Endothelial cell of umbilical vein (primary cell): ENCODE measurements around the gene PMAIP1. TPM values are rescaled to one million over a fixed set of nuclear protein-coding genes. Genes with fewer than 3 reads are reported as not detected.

ENCODE experiments used
- BruUV-seq: library from RNA; stranded (reverse); fragments of 400-500 nt; replicated peaks from 2 replicates; lab custom pipeline; 2021; lab: Mats Ljungman, UMichigan
- CTCF ChIA-PET: fragments of 300-600, 350-600 bp; sonication (Branson Sonifier 250); formaldehyde crosslinking; loops from one replicate; lab custom pipeline; 2021; ENCODE audit warnings: antibody characterized with exemption, inconsistent platforms; lab: Charles Lee
- POLR2A ChIA-PET: fragments of 300-600, 350-600 bp; sonication (Branson Sonifier 250); formaldehyde crosslinking; loops from one replicate; lab custom pipeline; 2021; ENCODE audit warnings: antibody characterized with exemption, inconsistent platforms; lab: Charles Lee
- DNase-seq: peaks from one replicate; pipeline ENCODE4 v3.0.0-alpha.2; 2011; ENCODE audit warnings: low read depth, low spot score
- FAIRE-seq: peaks from 2 replicates; lab custom pipeline; 2011; peaks lifted over from hg19 to GRCh38; lab: Jason Lieb, UNC
- H2AFZ ChIP-seq: 2 replicates; pipeline ENCODE4 v1.6.0; 2012; ENCODE audit warnings: low read depth, low read length, control low read depth, inconsistent platforms
- H3K27ac ChIP-seq: 2 replicates; pipeline ENCODE4 v1.5.1; 2011; ENCODE audit warnings: low read depth, mild to moderate bottlenecking, control low read depth, low read length, moderate library complexity; ENCODE audit not compliant: insufficient read depth
- H3K27me3 ChIP-seq, 2 experiments: 2 replicates each; pipeline versions ENCODE4 v1.6.0 to v1.6.1; 2011; ENCODE audit warnings: low read length in 2 of 2, mixed read lengths in 1 of 2; ENCODE audit not compliant: control insufficient read depth in 2 of 2, insufficient read depth in 2 of 2
- H3K36me3 ChIP-seq, 2 experiments: 2 replicates in 1 of 2; 3 replicates in 1 of 2; pipeline ENCODE4 v1.5.1; 2011; ENCODE audit warnings: low read length in 2 of 2, mild to moderate bottlenecking in 1 of 2, moderate library complexity in 1 of 2; ENCODE audit not compliant: control insufficient read depth in 2 of 2, insufficient read depth in 2 of 2; ENCODE audit errors: extremely low read depth in 1 of 2
- H3K4me1 ChIP-seq: 3 replicates; pipeline ENCODE4 v1.5.1; 2011; ENCODE audit warnings: mild to moderate bottlenecking, low read length; ENCODE audit not compliant: control insufficient read depth, insufficient read depth; ENCODE audit errors: extremely low read depth
- H3K4me2 ChIP-seq: 2 replicates; pipeline ENCODE4 v1.6.1; 2011; ENCODE audit warnings: low read length, control low read depth, mixed read lengths; ENCODE audit not compliant: insufficient read depth
- H3K4me3 ChIP-seq, 3 experiments: fragments of 200-600 bp in 1 of 3; sonication (generic), shearing (Covaris generic) in 1 of 3; replicated peaks in 1 of 3; 2 replicates each; pipeline ENCODE4 v1.5.1; 2011 to 2016; ENCODE audit warnings: control low read depth in 3 of 3, low read length in 3 of 3, mild to moderate bottlenecking in 2 of 3, inconsistent platforms in 1 of 3, low read depth in 1 of 3, moderate library complexity in 1 of 3; ENCODE audit not compliant: insufficient read depth in 1 of 3
- H3K79me2 ChIP-seq: 2 replicates; pipeline ENCODE4 v1.6.0; 2012; ENCODE audit warnings: low read length, inconsistent platforms; ENCODE audit not compliant: control insufficient read depth, insufficient read depth
- H3K9ac ChIP-seq: replicated peaks from 2 replicates; pipeline ENCODE3; 2011; ENCODE audit warnings: low read length, control low read depth; ENCODE audit not compliant: insufficient read depth; ENCODE audit errors: extremely low read depth
- H3K9me1 ChIP-seq: replicated peaks from 3 replicates; pipeline ENCODE4 v1.6.0; 2011; ENCODE audit warnings: mild to moderate bottlenecking, low read length; ENCODE audit not compliant: control insufficient read depth, insufficient read depth; ENCODE audit errors: extremely low read depth
- H3K9me3 ChIP-seq: replicated peaks from 2 replicates; pipeline ENCODE4 v1.5.1; 2012; ENCODE audit warnings: low read length, inconsistent platforms; ENCODE audit not compliant: control insufficient read depth, insufficient read depth
- H4K20me1 ChIP-seq: replicated peaks from 2 replicates; pipeline ENCODE3; 2011; ENCODE audit warnings: mild to moderate bottlenecking, low read length; ENCODE audit not compliant: control insufficient read depth, insufficient read depth; ENCODE audit errors: extremely low read depth
- CTCF ChIP-seq, 2 donors: IDR thresholded peaks; 1 replicate in 1 of 2; 2 replicates in 1 of 2; pipeline ENCODE4 v1.5.1; 2011; ENCODE audit warnings: low read length in 2 of 2, mild to moderate bottlenecking in 2 of 2, moderate library complexity in 2 of 2, control low read depth in 1 of 2, inconsistent platforms in 1 of 2, low read depth in 1 of 2; ENCODE audit not compliant: insufficient read depth in 1 of 2; ENCODE audit errors: extremely low read depth in 1 of 2
- EZH2 ChIP-seq: IDR thresholded peaks from 2 replicates; pipeline ENCODE4 v1.6.1; 2012; ENCODE audit warnings: borderline replicate concordance, low read depth, mild to moderate bottlenecking, moderate library complexity, low read length, inconsistent platforms; ENCODE audit not compliant: severe bottlenecking
- FOS ChIP-seq: IDR thresholded peaks from 2 replicates; pipeline ENCODE4 v1.6.1; 2011; ENCODE audit warnings: mild to moderate bottlenecking, low read length, moderate library complexity, borderline replicate concordance; ENCODE audit not compliant: insufficient read depth
- GATA2 ChIP-seq: IDR thresholded peaks from 2 replicates; pipeline ENCODE4 v1.7.0; 2011; ENCODE audit warnings: low read depth, mild to moderate bottlenecking, moderate library complexity, mixed read lengths, low read length; ENCODE audit not compliant: insufficient read length, insufficient read depth
- JUN ChIP-seq: IDR thresholded peaks from 2 replicates; pipeline ENCODE4 v1.6.1; 2011; ENCODE audit warnings: borderline replicate concordance, low read depth; ENCODE audit not compliant: insufficient read length, insufficient read depth
- MAX ChIP-seq: IDR thresholded peaks from 2 replicates; pipeline ENCODE4 v1.6.1; 2011; ENCODE audit not compliant: insufficient read depth, insufficient read length
- MYC ChIP-seq: IDR thresholded peaks from one replicate; pipeline ENCODE4 v1.6.1; 2011; ENCODE audit warnings: mild to moderate bottlenecking, low read depth, low read length
- POLR2A ChIP-seq: IDR thresholded peaks from 2 replicates; pipeline ENCODE4 v1.6.1; 2012; ENCODE audit warnings: low read depth, mild to moderate bottlenecking, control low read depth, low read length
- POLR2AphosphoS5 ChIP-seq: IDR thresholded peaks from 2 replicates; pipeline ENCODE4 v1.6.1; 2012; ENCODE audit warnings: low read depth, mild to moderate bottlenecking, control low read depth, low read length, moderate library complexity; ENCODE audit not compliant: insufficient read depth
- dilution Hi-C: fragments of 300-500 bp; cut with MboI; formaldehyde crosslinking; loops from one replicate; pipeline ENCODE4 v1.15.0; 2019; ENCODE audit warnings: low sequenced_read_pairs; ENCODE audit not compliant: extremely low pct_ligation_motif_present
- intact Hi-C: fragments of 100-400 bp; cut with micrococcal nuclease; formaldehyde crosslinking; loops from one replicate; pipeline ENCODE4 v1.10.0; 2022
- polyA plus RNA-seq, 4 experiments: library from polyadenylated mRNA; depleted of rRNA in 3 of 4; stranded (reverse) in 3 of 4; unstranded in 1 of 4; fragments of >200 nt; gene quantifications; 2 replicates each; pipeline versions ENCODE4 v1.2.1 to v1.2.3, GENCODE V29; 2011 to 2012; ENCODE audit warnings: missing spikeins in 1 of 4
- total RNA-seq: library from RNA; stranded (reverse); gene quantifications from 2 replicates; pipeline ENCODE4 v1.2.3, GENCODE V29; 2021

PMAIP1 gene
- total and polyA plus RNA-seq, 2 donors (not counting 3 experiments of a cell fraction or from before 2014, with no cell fraction given): 7.6 to 11.9 TPM

GRCh38 chr18:59902993-59903610 lies 3.3 kb downstream of the PMAIP1 start:
- ChIA-PET POLR2A (interaction anchor here (0.5 kb wide), 1 partner anchor 40 kb away, joined by 9 read pairs; no protein-coding TSS in a partner anchor), CTCF (no interaction called here)
- Histone ChIP-seq H3K9me1 (no peaks in the 10 kb centered on the region), H3K4me1 (peaks cover 31% of the 10 kb centered on the region), H3K9me3 (no peaks in the 10 kb centered on the region), H3K4me3 (no peak overlapping the region), H3K79me2 (peaks cover 31% of the 10 kb centered on the region), H3K4me2 (no peak overlapping the region), H3K9ac (no peak overlapping the region), H3K27ac (no peak overlapping the region), H3K36me3 (peaks cover 0 to 3% of the 10 kb centered on the region in 2 experiments), H2AFZ (no peak overlapping the region), H4K20me1 (no peaks in the 10 kb centered on the region), H3K27me3 (peaks cover 2 to 5% of the 10 kb centered on the region in 2 experiments)
- TF ChIP-seq MYC (no peak), JUN (no peak), EZH2 (no peak), CTCF (IDR thresholded peaks at IDR 0.05; ENCODE audit: extremely low read depth in 1 of 2, insufficient read depth in 1 of 2, low read depth in 1 of 2, low read length in 2 of 2) (no peak), GATA2 (no peak), FOS (no peak), POLR2A (no peak), MAX (no peak), POLR2AphosphoS5 (no peak)
- DNase-seq: no peak
- intact Hi-C loops: loop anchor here (5.0 kb wide), 1 partner anchor 1704 kb away; no protein-coding TSS in a partner anchor
- dilution Hi-C loops: no loop called here
- FAIRE-seq: no peak
- BruUV-seq: no TSS peak
